HG03060 (cell line): ENCODE results near the gene GOLGA8S.
"Not testable (repeated sequence)": the region's sequence is repeated elsewhere in the genome, so short reads cannot be mapped to it uniquely, and the experiment has no call there.

ENCODE experiments used
- ATAC-seq: cut with Tn5 transposase; IDR thresholded peaks from one replicate; pipeline ENCODE4 v1.9.1; 2021; ENCODE audit warnings: low read depth, moderate number of reproducible peaks; ENCODE audit not compliant: unreplicated experiment

Gene GOLGA8S

DNA sequence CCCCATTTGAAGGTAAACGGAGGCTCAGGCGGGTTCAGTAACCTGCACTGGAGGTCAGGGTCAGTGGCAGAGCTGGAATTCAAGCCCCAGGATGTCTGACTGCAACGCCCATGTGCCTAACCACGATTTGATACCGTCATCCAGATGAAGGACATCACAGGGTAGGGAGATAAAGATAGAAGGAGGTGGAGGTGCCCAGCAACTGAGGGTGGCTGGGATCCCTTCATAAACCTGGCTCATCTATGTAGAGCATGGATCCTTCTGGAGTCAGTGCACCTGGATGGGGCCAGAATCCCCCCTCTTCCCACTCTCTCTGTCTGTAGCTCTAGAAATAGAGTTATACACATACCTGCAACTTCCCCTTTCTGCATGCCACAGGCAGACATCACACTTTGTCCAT, 41.3 kb downstream of the GOLGA8S start:
- no peak for ATAC-seq

DNA sequence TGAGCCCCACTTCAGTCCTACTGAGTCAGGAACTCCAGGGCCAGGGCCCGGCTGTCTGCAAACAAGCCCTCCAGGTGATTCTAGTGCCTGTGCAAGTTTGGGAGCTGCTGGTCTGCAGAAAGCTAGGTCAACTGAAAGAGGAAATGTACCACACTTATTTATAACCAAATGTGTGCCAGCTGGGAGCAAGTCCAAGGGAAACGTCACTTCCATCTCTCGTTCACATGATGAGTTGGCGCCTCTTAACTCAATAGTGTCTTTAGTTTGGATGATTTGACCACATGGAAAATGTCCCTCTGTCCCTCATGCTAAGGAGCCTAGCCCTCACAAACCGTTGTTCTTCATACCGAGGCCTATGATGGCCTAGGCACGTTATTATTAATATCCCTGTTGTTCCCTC, 43.2 kb downstream of the GOLGA8S start:
- no peak for ATAC-seq

GRCh38 chr15:23398357-23398756, 43.8 kb downstream of the GOLGA8S start:
- ATAC-seq: not testable (repeated sequence)

- ATAC-seq: not testable (repeated sequence)
These were observed 44.7 kb downstream of the GOLGA8S start for GRCh38 chr15:23399207-23399606.

GRCh38 chr15:23401627-23402026, 47.1 kb downstream of the GOLGA8S start:
- no peak for ATAC-seq

- no peak for ATAC-seq
These were observed 47.6 kb downstream of the GOLGA8S start for GRCh38 chr15:23402140-23402539.

- ATAC-seq: no peak
These were observed 48.0 kb downstream of the GOLGA8S start for GRCh38 chr15:23402544-23402943.

GRCh38 chr15:23403550-23403949, 49.0 kb downstream of the GOLGA8S start:
- no peak for ATAC-seq

GRCh38 chr15:23411841-23412240, 57.3 kb downstream of the GOLGA8S start:
- ATAC-seq: no peak

DNA sequence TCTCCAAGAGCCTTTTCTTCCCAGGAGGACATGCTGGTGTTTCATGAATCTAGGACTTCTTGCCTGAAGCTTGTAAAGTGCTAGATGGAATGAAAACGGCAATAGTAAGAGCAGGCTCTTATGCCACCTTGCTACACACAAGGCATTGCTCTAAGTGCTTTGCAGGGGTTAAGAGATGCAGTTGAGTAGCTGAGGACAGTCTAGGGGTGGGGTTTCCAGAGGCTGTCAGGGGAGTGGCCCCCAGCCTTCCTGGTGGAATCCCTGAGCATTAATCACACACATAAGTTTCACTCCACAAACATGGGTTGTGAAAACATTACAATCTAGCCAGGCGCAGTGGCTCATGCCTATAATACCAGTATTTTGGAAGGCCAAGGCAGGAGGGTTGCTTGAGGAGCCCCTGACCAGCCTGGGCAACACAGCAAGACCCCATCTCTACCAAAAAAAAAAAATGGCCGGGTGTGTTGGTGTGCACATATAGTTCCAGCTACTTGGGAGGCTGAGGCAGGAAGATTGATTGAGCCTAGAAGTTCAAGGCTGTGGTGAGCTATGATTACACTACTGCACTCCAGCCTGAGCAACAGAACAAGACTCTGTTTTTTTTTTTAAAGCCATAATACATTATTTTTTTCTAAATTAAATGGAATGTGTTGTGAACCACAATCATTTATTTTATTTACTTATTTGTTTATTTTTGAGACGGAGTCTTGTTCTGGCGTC, 58.5 kb downstream of the GOLGA8S start:
- not testable (repeated sequence) for ATAC-seq
